ENCODE measurements around the gene PBX3. TPM values are rescaled to one million over a fixed set of nuclear protein-coding genes. Genes with fewer than 3 reads are reported as not detected.

The PBX3 gene
- total RNA-seq, 1 experiment from 2014 or later: 10.4 TPM

DNA sequence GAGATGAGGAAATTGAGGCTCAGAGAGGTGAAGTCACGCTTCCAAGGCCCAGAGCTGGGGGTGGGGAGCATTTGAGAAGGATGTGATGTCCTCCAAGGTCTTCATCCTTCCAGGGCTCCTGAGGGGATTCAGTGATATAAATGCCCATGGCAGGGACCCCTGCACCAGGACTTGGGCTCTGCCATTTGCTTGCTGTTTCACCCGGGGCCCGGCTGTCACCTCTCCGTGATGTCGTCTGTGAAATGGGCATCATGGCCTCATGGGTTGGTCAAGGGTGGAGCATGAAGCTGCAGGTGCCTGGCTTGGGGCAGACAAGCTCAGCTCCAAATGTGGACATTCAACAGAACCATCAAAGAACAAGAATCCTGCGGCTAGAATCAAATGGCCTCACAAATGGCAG, 253.1 kb downstream of the PBX3 start:
- DNase-seq (ENCODE audit: low read depth, low spot score): no peak
- in situ Hi-C loops (cut with HindIII; ENCODE audit: low pct_unique_long_range_greater_than_20kb, low sequenced_read_pairs): no loop called here

DNA sequence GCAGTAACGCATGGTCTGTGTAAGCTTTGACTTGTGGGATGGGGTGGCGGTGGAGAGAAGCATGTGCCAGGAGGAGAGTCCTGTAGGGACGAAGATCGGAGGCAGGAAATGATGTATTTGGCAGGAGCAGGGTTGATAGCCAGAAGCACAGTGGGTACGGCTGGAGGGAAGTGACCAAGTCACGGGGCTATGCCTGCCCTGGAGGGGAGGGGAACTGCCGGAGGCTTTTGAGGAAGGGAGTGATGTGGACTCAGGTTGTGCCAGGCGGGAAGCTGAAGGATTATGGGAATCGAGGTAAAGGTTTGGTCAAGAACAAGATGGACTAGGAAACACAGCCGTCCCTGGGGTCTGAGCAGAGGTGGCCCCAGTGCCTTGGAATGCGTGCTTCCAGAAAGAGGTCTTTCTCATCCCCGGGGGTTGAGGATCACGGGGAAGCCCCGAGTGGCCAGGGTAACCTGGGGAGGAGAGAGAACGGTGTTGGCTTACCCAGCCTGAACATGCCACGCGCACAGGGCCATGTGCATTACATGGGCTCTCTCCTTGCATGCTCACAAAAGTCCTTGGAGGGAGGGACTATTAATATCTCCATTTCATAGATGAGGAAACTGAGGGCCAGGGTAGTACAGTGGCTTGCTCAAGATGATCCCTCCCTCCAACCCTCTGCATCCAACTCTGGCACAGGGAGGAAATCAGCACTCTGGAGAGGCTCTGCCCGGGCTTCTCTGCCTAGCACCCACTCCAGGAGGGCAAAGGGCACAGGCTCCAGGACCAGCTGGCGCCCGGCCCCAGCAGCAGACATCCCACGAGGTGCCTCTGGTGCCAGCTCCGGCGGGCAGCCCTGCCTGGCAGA, 253.8 kb downstream of the PBX3 start:
- in situ Hi-C loops (cut with HindIII; ENCODE audit: low pct_unique_long_range_greater_than_20kb, low sequenced_read_pairs): no loop called here

DNA sequence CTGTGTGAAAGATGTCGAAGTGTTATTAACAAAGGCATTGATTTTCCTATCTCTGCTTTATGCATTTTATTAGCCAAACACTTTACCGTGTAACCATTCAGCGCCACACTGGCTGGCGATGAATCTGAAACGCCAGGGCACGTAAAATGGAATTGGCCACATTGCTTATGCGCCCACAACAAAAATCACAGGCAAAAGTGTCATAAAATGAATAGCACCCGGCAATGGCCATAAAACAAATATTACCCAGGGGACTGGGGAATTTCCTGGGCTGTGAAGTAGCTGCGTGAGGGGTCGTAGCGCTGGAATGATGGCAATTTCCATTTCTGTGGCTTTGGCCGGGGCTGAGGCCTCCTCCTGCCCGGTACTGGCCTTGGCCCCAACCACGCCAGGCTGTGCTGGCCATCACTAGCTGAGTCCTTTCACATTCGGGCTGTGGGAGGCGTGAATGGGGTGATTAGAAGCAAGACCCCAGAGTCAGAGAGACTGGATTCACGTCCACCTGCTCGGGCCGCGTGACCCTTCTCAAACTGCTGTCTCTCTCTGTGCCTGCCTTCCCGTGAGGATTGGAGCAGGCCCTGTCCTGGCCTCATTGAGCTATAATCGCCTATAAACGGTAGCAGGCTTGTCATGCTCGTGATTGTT, 254.5 kb downstream of the PBX3 start:
- no peak for DNase-seq (ENCODE audit: low read depth, low spot score)
- in situ Hi-C loops (cut with HindIII; ENCODE audit: low pct_unique_long_range_greater_than_20kb, low sequenced_read_pairs): no loop called here

More for the DNA sequence above, 253.8 kb downstream of the PBX3 start:
- no peak for DNase-seq (ENCODE audit: low read depth, low spot score)

GRCh38 chr9:126002476-126003350, 255.5 kb downstream of the PBX3 start:
- in situ Hi-C loops (cut with HindIII; ENCODE audit: low pct_unique_long_range_greater_than_20kb, low sequenced_read_pairs): no loop called here

DNA sequence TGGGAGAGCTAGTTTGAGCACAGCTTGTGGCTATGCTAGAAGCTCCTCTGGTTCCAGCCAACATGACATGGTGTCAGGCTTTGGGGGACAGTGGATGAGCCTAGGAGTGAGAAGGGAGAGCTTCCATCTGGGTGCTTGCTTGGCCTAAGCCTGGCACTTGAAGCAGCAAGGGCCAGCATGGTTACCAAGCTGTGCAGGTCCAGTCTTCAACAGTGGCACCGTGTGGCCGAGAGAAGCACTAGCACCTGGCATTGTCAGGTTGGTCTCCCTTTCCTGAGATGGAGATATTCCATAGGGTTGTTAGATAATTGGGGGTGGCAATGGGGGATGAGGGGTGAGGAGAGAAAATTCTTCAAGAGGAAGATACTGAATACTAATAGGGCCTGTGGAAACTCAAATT, 261.9 kb downstream of the PBX3 start:
- in situ Hi-C loops (cut with HindIII; ENCODE audit: low pct_unique_long_range_greater_than_20kb, low sequenced_read_pairs): no loop called here
- no peak for DNase-seq (ENCODE audit: low read depth, low spot score)

More at GRCh38 chr9:126002476-126003350, 255.5 kb downstream of the PBX3 start:
- no peak for DNase-seq (ENCODE audit: low read depth, low spot score)

GRCh38 chr9:126014726-126015125, 267.6 kb downstream of the PBX3 start:
- in situ Hi-C loops (cut with HindIII; ENCODE audit: low pct_unique_long_range_greater_than_20kb, low sequenced_read_pairs): no loop called here
- DNase-seq (ENCODE audit: low read depth, low spot score): no peak

GRCh38 chr9:126015424-126015823, 268.3 kb downstream of the PBX3 start:
- in situ Hi-C loops (cut with HindIII; ENCODE audit: low pct_unique_long_range_greater_than_20kb, low sequenced_read_pairs): no loop called here
- DNase-seq (ENCODE audit: low read depth, low spot score): no peak

DNA sequence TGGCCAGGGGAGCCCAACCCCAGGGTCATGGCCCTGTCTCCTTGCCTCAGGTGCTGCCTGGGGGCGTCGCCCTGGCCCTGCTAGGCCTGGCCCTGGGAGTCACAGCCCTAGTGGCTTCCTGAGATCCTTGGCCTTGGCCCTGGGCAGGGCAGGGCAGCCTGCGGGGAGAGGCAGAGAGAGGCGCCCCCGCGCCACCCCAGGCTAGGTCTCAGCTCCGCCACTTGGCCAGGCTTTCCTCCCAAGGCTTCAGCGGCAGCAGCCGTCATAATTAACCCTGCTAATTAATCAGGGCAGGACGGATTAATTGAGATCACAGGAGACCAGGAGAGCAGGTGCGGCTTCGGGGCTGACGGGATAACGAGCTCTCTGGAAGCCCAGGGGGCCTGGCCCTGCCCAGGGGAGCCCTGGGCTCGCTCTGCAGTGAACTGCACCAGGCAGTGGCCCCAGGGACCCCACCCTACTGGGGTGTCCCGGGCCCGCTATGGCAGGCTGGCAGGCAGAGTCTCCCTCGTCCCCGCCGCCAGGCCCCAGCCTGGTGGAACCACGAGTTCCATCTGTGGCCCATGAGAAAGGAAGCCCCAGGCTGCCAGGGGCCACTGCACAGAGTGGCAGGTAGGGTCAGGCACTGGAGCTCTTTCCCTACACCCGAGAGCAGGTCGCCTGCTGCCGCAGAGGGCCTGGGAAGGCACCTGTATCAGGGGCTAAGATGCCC, 269.6 kb downstream of the PBX3 start:
- in situ Hi-C loops (cut with HindIII; ENCODE audit: low pct_unique_long_range_greater_than_20kb, low sequenced_read_pairs): no loop called here
- no peak for DNase-seq (ENCODE audit: low read depth, low spot score)

Other genes starting within 250 kb of the PBX3 start
- gene MAPKAP1, start 40.2 kb upstream of the PBX3 start, total RNA-seq (2014; rRNA removed; shearing (Covaris generic)): 102 and 104 TPM in 2 replicates